ENCODE data around the gene CALD1.

CALD1 gene

GRCh38 chr7:134737566-134738345 is 41.7 kb upstream of the CALD1 start:
- DNase-seq (no peak), ATAC-seq (ENCODE audit: insufficient read depth, low read depth) (no peak)
- Histone ChIP-seq H3K36me3 (ENCODE audit: insufficient read depth, low read length) (no peaks in the 10 kb centered on the region), H3K27me3 (ENCODE audit: insufficient read depth, low read length, poor library complexity) (peaks cover 3% of the 10 kb centered on the region), H3K4me2 (ENCODE audit: insufficient read depth, low read length) (no peak overlapping the region), H3K4me1 (ENCODE audit: insufficient read depth, low read length) (no peaks in the 10 kb centered on the region), H2AFZ (ENCODE audit: low read depth, low read length) (no peak overlapping the region), H3K9me3 (ENCODE audit: insufficient read depth, low read length, severe bottlenecking) (no peaks in the 10 kb centered on the region), H3K4me3 (ENCODE audit: low read depth in 1 of 2, low read length in 2 of 2) (no peak overlapping the region), H3K27ac (ENCODE audit: low read length) (no peak overlapping the region), H3K79me2 (ENCODE audit: insufficient read depth, low read length) (no peaks in the 10 kb centered on the region), H3K9ac (ENCODE audit: low read depth, low read length) (no peak overlapping the region), H4K20me1 (ENCODE audit: insufficient read depth, low read length) (no peaks in the 10 kb centered on the region)
- TF ChIP-seq EZH2 (IDR thresholded peaks at IDR 0.05; ENCODE audit: borderline replicate concordance, low read depth, low read length, severe bottlenecking), result no peak
- TF ChIP-seq CTCF (IDR thresholded peaks at IDR 0.05; ENCODE audit: borderline replicate concordance, extremely low read depth, low read length, poor library complexity, severe bottlenecking), result no peak

GRCh38 chr7:134739362-134739761 is 40.1 kb upstream of the CALD1 start:
- H3K4me1 ChIP-seq (ENCODE audit: insufficient read depth, low read length), result no peaks in the 10 kb centered on the region
- H2AFZ ChIP-seq (ENCODE audit: low read depth, low read length), result no peak overlapping the region
- H3K27ac ChIP-seq (ENCODE audit: low read length), result no peak overlapping the region
- H3K9ac ChIP-seq (ENCODE audit: low read depth, low read length), result no peak overlapping the region
- no peak overlapping the region for H3K4me3 ChIP-seq (ENCODE audit: low read depth in 1 of 2, low read length in 2 of 2)
- peaks cover 3% of the 10 kb centered on the region for H3K27me3 ChIP-seq (ENCODE audit: insufficient read depth, low read length, poor library complexity)
- no peak overlapping the region for H3K4me2 ChIP-seq (ENCODE audit: insufficient read depth, low read length)
- H3K36me3 ChIP-seq (ENCODE audit: insufficient read depth, low read length), result no peaks in the 10 kb centered on the region
- DNase-seq (no peak), ATAC-seq (ENCODE audit: insufficient read depth, low read depth) (no peak)
- no peaks in the 10 kb centered on the region for H3K79me2 ChIP-seq (ENCODE audit: insufficient read depth, low read length)
- H4K20me1 ChIP-seq (ENCODE audit: insufficient read depth, low read length), result no peaks in the 10 kb centered on the region
- H3K9me3 ChIP-seq (ENCODE audit: insufficient read depth, low read length, severe bottlenecking), result no peaks in the 10 kb centered on the region
- TF ChIP-seq CTCF (IDR thresholded peaks at IDR 0.05; ENCODE audit: borderline replicate concordance, extremely low read depth, low read length, poor library complexity, severe bottlenecking) (no peak), EZH2 (IDR thresholded peaks at IDR 0.05; ENCODE audit: borderline replicate concordance, low read depth, low read length, severe bottlenecking) (no peak)

GRCh38 chr7:134740376-134740775 is 39.1 kb upstream of the CALD1 start:
- DNase-seq, result no peak
- no peak overlapping the region for H3K4me2 ChIP-seq (ENCODE audit: insufficient read depth, low read length)
- peaks cover 3% of the 10 kb centered on the region for H3K27me3 ChIP-seq (ENCODE audit: insufficient read depth, low read length, poor library complexity)
- no peak overlapping the region for H3K27ac ChIP-seq (ENCODE audit: low read length)
- no peaks in the 10 kb centered on the region for H3K79me2 ChIP-seq (ENCODE audit: insufficient read depth, low read length)
- no peak for ATAC-seq (ENCODE audit: insufficient read depth, low read depth)
- H3K36me3 ChIP-seq (ENCODE audit: insufficient read depth, low read length), result no peaks in the 10 kb centered on the region
- no peak for TF ChIP-seq CTCF (IDR thresholded peaks at IDR 0.05; ENCODE audit: borderline replicate concordance, extremely low read depth, low read length, poor library complexity, severe bottlenecking)
- no peak overlapping the region for H3K9ac ChIP-seq (ENCODE audit: low read depth, low read length)
- no peak overlapping the region for H2AFZ ChIP-seq (ENCODE audit: low read depth, low read length)
- no peak overlapping the region for H3K4me3 ChIP-seq (ENCODE audit: low read depth in 1 of 2, low read length in 2 of 2)
- H4K20me1 ChIP-seq (ENCODE audit: insufficient read depth, low read length), result no peaks in the 10 kb centered on the region
- no peaks in the 10 kb centered on the region for H3K4me1 ChIP-seq (ENCODE audit: insufficient read depth, low read length)
- H3K9me3 ChIP-seq (ENCODE audit: insufficient read depth, low read length, severe bottlenecking), result no peaks in the 10 kb centered on the region

All from DND-41 (cell line).